Measurements from ENCODE around the gene CX3CR1.

CX3CR1 gene

DNA sequence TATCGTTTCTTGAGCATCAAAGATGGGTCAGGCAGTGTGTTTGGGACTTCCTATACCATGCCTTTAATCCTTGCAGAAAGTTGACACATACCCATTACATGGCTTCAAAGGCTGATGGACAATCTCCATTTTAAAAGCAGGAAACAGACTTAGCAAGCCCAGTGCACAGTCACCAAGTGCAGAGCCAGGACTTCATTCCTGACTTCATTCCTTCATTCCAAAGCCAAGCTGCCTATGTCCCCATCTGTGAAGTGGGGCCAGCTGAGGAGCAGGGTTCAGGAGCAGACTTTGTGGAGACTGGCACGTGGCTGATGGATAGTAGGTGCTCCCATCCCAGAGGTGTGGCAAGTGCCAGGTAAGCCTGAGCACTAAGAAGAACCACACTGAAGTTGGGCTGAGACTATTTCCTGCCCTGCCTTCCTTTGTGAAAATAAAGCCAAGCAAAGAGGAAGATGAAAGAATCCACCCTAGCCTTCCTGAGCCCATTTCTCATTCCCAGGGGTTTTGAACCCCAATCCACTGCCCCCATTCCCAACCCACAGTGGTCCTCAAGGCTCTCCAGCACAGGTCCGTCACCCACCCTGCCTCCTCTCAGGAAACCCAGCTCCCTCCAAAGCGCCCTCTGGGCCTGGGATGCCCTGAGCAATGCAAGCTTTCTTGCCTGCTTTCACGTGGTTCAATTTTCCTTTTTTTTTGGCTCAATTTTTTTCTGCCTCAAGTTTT lies 1.8 kb downstream of the CX3CR1 start:
- no peak for DNase-seq (ENCODE audit: low read depth)
- H3K4me3 ChIP-seq (ENCODE audit: low read length) = no peak overlapping the region
- TF ChIP-seq, protein P1, sequence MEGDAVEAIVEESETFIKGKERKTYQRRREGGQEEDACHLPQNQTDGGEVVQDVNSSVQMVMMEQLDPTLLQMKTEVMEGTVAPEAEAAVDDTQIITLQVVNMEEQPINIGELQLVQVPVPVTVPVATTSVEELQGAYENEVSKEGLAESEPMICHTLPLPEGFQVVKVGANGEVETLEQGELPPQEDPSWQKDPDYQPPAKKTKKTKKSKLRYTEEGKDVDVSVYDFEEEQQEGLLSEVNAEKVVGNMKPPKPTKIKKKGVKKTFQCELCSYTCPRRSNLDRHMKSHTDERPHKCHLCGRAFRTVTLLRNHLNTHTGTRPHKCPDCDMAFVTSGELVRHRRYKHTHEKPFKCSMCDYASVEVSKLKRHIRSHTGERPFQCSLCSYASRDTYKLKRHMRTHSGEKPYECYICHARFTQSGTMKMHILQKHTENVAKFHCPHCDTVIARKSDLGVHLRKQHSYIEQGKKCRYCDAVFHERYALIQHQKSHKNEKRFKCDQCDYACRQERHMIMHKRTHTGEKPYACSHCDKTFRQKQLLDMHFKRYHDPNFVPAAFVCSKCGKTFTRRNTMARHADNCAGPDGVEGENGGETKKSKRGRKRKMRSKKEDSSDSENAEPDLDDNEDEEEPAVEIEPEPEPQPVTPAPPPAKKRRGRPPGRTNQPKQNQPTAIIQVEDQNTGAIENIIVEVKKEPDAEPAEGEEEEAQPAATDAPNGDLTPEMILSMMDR (IDR thresholded peaks at IDR 0.05; ENCODE audit: insufficient read depth, low read depth, low read length, missing control alignments) = no peak

DNA sequence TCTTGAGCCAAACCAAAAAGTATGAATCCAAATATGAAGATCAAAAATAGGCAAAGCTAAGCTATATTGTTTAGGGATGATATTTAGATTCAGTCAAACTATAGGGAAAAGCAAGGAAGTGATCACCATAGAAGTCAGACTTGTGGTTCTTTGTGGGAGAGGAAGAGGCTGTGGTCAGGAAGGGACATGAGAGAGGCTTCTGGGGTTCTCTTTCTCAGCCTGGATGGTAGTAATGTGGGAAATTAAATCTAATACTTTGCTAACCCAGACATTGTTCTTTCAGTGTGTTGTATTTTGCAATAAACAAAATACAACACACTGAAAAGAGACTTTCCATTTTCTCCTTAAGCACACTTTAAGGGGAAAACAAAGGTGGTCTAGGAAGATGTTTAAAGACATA lies 3.1 kb downstream of the CX3CR1 start:
- no peak overlapping the region for H3K4me3 ChIP-seq (ENCODE audit: low read length)
- TF ChIP-seq, protein P1 (IDR thresholded peaks at IDR 0.05; ENCODE audit: insufficient read depth, low read depth, low read length, missing control alignments) = no peak
- no peak for DNase-seq (ENCODE audit: low read depth)

DNA sequence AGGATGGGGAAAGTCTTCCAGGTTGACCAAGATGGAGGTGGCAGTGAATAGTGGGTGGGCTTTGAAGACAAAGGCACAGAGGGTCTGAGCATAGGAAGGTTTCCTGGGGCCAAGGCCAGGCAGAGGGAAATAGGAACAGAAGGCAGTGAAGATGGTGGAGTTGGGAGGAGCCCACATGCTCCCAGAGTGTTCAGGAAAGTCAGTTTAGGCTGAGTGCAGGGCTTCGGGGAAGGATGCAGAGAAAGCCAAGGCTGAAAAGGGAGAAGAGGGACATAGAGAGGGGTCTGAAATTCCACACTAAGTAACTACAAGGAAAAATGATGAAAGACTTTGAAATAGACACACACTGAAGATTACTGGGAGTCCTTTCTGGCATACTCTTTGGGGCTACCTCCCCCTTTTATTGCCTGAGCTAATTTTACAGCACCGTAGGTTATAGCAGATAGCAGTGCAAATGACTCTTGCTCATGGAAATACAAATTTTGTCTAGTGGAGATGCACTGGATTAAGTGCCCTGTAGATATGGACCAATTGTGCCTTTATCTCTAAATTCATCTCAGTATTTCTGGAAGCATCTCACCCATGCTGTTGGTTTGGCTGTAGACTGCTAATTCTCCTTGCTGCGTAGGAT lies 3.8 kb downstream of the CX3CR1 start:
- TF ChIP-seq, protein P1 (IDR thresholded peaks at IDR 0.05; ENCODE audit: insufficient read depth, low read depth, low read length, missing control alignments) = no peak
- DNase-seq (ENCODE audit: low read depth) = no peak
- no peak overlapping the region for H3K4me3 ChIP-seq (ENCODE audit: low read length)

DNA sequence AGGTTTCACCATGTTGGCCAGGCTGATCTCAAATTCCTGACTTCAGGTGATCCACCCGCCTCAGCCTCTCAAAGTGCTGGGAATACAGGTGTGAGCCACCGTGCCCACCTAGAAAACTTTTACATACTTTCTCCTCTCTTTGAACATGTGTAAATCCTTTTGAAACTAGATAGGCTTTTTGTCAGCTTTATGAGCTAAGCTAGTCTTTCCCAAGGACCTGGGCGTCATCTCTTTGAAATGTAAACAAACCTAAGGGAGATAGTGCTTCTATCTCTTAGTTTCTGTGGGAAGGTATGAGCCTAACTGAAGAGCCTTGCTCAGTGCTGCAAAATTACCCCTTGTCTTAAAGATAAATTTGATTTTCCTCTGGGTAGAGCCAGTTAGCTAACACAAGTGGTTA lies 4.8 kb downstream of the CX3CR1 start:
- TF ChIP-seq, protein P1 (IDR thresholded peaks at IDR 0.05; ENCODE audit: insufficient read depth, low read depth, low read length, missing control alignments) = no peak
- H3K4me3 ChIP-seq (ENCODE audit: low read length) = no peak overlapping the region
- peak; percentile 43 for DNase-seq (ENCODE audit: low read depth)

DNA sequence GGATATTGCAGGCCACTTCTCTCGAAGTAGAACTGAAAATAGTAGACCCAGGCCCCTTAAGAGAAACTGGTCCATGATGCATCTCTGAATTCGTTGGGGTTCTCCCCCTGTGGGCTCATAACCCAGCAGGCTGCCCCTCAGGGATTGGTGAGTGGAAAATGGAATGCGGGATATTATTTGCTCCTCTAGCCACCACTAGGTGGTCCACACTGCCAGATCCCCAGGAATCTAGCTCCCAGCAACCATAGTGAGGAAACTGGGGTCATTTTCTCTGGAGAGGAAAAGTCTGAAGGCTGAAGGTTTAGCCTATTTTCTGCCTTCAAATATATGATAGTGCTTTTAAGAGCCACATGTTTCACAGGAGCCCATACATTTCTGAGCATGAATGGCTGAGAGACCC lies 6.7 kb downstream of the CX3CR1 start:
- no peak for DNase-seq (ENCODE audit: low read depth)
- TF ChIP-seq, protein P1 (IDR thresholded peaks at IDR 0.05; ENCODE audit: insufficient read depth, low read depth, low read length, missing control alignments) = no peak
- H3K4me3 ChIP-seq (ENCODE audit: low read length) = no peak overlapping the region

DNA sequence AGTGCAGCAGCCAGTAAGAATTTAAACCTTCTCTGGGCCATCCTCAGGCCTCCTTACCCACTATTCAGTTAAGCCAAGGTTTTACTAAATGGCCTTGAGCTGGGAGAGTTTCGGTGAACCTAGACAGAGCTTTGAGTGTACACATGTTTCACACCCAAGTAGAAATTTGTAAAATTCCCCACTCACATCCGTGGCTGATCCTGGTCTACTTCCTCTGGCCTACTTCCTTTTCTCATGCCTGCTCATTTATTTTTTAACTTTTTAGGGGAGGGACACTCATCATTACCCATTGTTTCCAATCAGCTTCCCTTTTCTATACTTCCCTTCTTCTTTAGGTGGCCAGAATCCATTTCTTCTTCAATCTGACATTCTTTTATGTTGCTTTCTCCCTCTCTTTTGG lies 7.6 kb downstream of the CX3CR1 start:
- DNase-seq (ENCODE audit: low read depth) = no peak
- no peak overlapping the region for H3K4me3 ChIP-seq (ENCODE audit: low read length)

More for the DNA sequence above, 7.6 kb downstream of the CX3CR1 start:
- TF ChIP-seq, protein P1 (IDR thresholded peaks at IDR 0.05; ENCODE audit: insufficient read depth, low read depth, low read length, missing control alignments) = no peak

Data from epithelial cell of esophagus (primary cell).